ENCODE data around the gene TLE3. TPM values are rescaled to one million over a fixed set of nuclear protein-coding genes. Genes with fewer than 3 reads are reported as not detected.
A peak's percentile ranks its signal among the peaks of the same experiment; 100 is the strongest.

Gene TLE3
- total and polyA plus RNA-seq, 2 of the 13 experiments (the other 11 are each of a cell fraction or from before 2014, with no cell fraction given) = 11.9 to 13.8 TPM

GRCh38 chr15:70111203-70112073 is 13.7 kb upstream of the TLE3 start (continued):
- TF ChIP-seq ZBED4 (CRISPR knock-in tag; IDR thresholded peaks at IDR 0.05; ENCODE audit: borderline replicate concordance) (no peak), RARG (CRISPR knock-in tag; IDR thresholded peaks at IDR 0.05; ENCODE audit: low read depth) (no peak), ZNF570 (CRISPR knock-in tag; IDR thresholded peaks at IDR 0.05; ENCODE audit: borderline replicate concordance) (no peak), KAT2B (IDR thresholded peaks at IDR 0.05; ENCODE audit: borderline replicate concordance, low read depth, low read length) (no peak), SMC3 (IDR thresholded peaks at IDR 0.05; ENCODE audit: low read length) (peak; percentile 16; the same call in 1 of the 2 replicates), ZNF275 (CRISPR knock-in tag; IDR thresholded peaks at IDR 0.05; ENCODE audit: borderline replicate concordance) (no peak), SOX5 (CRISPR knock-in tag; IDR thresholded peaks at IDR 0.05; ENCODE audit: borderline replicate concordance) (peak; percentile 19; the same call in 1 of the 2 replicates), NFAT5 (CRISPR knock-in tag; IDR thresholded peaks at IDR 0.05) (no peak), STAG1 (CRISPR knock-in tag; IDR thresholded peaks at IDR 0.05) (no peak), MTERF4 (CRISPR knock-in tag; IDR thresholded peaks at IDR 0.05) (no peak), ZNF350 (CRISPR knock-in tag; IDR thresholded peaks at IDR 0.05; ENCODE audit: borderline replicate concordance, low read depth) (no peak), ZNF451 (CRISPR knock-in tag; IDR thresholded peaks at IDR 0.05) (no peak), GRHL1 (CRISPR knock-in tag; conservative IDR thresholded peaks at IDR 0.05) (no peak), ZNF331 (CRISPR knock-in tag; IDR thresholded peaks at IDR 0.05) (no peak), PPARG (CRISPR knock-in tag; conservative IDR thresholded peaks at IDR 0.05) (no peak)
